GM21825 (cell line): ENCODE measurements around the gene RBMS3.
"Not testable (repeated sequence)": the region's sequence is repeated elsewhere in the genome, so short reads cannot be mapped to it uniquely, and the experiment has no call there.

Experiments
- ATAC-seq: cut with Tn5 transposase; IDR thresholded peaks from one replicate; pipeline ENCODE4 v1.9.1; 2021; ENCODE audit warnings: mild to moderate bottlenecking, moderate library complexity; ENCODE audit not compliant: unreplicated experiment

RBMS3 gene

DNA sequence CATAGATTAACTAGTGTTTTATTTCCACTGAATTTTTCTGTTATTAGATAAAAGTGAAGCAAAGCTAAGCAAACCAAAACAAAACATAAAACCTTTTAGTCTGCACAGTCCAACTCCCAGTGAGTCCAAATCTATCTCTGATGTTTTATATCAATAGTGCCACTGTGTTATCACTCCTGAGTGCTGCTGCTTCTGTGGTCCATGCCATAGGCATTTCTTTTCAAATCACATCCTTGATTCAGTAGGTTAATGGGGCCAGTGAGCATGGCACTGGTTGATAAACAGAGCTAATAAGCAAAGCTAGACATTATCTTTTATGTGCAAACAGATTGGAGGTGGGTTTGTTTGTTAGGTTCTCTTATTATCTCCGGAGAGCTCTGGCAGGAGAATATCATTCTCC is 30.0 kb downstream of the RBMS3 start:
- no peak for ATAC-seq

- no peak for ATAC-seq
Measured at GRCh38 chr3:29311795-29312194, 30.9 kb downstream of the RBMS3 start.

- ATAC-seq = no peak
Measured at GRCh38 chr3:29312395-29312794, 31.5 kb downstream of the RBMS3 start.

- ATAC-seq = no peak
Measured at GRCh38 chr3:29312960-29313452, 32.1 kb downstream of the RBMS3 start.

DNA sequence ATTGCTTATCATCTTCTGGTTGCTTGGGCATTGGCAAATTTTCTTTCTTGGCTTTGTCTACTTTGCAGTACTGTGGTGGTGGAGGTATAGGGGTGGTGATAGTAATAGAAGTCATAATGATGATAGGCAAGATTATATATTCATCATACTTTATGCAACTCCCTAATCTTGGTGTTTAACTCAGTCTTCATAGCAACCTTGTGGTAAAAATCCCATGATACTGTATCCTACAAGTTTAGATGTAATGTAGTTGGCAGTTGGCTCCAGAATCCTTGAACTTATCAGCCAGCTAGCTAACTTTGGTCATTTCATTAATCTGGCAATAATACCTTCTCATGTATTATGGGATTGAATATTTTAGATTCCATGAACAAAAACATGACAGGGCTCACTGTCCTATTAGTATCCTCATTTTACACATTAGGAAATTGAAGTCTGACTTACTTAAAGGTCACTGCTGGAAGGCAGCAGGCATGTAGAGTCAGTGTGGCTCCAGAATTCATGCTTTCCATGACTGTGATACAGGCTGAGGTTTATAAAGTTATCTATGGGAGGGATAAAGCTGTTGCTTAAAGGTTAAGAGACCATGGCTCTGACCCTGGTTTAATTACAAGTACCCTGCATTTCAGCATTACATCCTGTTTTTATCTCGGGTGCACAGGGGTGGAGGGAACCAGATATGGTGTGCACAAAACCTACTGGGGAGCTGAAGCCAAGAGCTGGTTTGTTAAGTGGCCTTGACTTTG is 33.3 kb downstream of the RBMS3 start:
- ATAC-seq = no peak

DNA sequence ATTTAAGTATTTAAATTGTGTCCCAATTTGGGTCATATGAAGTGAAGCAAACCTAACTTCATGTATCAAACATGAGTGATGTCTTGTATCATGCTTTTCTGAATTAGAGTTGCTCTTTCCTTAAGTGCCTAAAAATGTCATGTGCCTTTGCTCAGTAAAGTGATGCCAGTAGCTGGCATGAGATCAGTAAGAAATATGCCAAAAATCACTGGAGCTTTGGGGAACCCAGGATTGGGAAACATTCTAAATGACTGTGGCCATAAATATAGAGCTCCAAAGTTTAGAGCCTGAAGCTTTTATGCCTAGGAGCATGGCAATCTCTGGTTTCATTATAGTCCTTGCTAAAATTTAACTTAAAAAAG is 33.8 kb downstream of the RBMS3 start:
- ATAC-seq = no peak

DNA sequence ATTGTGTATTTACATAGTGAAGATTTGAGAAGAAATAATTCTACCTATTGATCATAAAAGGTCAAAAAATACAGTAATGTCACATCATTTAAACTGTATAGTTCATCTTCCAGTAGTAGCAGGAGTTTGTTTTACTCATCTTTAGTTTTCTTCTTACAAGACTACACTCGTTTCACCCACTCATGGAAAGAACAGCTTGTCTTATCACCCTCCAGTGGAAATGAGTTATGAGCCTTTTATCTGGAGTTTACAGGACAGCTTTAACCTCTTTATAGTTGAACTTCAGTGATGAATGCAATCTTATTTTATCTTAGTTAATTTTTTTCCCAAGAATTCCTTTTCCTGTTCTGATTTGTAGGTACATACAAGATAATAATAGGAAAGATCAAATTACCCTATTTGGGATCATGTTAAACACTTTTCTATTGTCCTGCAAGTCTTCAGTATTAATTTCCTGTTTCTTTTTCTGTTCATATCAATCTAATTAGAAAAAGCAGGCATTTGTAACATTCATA is 36.8 kb downstream of the RBMS3 start:
- ATAC-seq = no peak

- no peak for ATAC-seq
Measured at GRCh38 chr3:29318251-29318650, 37.4 kb downstream of the RBMS3 start.

- ATAC-seq = peak; percentile 67
Measured at GRCh38 chr3:29319262-29319661, 38.4 kb downstream of the RBMS3 start.

- ATAC-seq = no peak
Measured at GRCh38 chr3:29319798-29320197, 38.9 kb downstream of the RBMS3 start.

- ATAC-seq = no peak
Measured at GRCh38 chr3:29322586-29322985, 41.7 kb downstream of the RBMS3 start.

DNA sequence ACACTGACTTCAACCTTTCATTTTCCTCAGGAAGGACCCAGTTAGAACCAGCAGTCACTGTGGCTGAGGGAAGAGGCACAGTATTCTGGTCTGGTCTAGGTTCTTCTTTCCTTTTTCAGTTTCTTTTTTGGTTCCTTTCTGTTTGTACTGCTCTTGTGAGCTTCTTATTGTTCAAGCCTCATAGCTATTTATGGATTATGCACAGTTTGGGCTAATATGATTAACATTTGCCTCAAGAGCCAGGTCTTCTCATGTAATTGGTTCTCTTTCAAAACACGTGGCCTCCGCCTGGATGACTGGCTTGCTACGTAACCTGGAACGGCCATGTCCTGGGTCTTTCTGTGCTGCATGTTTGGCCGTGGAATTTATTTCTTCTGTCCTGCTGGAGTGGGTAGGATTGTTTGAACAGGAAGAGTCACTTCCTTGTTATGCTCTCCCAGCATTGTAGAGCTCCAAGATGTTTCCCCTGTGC is 43.3 kb downstream of the RBMS3 start:
- ATAC-seq = peak; percentile 98

DNA sequence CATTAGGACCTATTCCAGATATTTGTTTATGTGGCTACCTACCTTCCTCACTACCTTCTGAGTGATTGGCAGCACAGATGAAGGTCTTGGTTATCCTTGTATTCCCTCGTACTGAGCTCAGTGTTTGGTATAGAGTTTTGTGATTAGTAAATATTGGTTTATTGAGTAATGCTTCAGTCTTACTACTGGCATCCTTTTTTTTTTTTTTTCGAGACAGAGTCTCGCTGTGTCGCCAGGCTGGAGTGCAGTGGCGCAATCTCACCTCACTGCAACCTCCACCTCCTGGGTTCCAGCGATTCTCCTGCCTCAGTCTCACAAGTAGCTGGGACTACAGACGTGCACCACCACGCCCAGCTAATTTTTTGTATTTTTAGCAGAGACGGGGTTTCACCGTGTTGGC is 45.7 kb downstream of the RBMS3 start:
- ATAC-seq = not testable (repeated sequence)

DNA sequence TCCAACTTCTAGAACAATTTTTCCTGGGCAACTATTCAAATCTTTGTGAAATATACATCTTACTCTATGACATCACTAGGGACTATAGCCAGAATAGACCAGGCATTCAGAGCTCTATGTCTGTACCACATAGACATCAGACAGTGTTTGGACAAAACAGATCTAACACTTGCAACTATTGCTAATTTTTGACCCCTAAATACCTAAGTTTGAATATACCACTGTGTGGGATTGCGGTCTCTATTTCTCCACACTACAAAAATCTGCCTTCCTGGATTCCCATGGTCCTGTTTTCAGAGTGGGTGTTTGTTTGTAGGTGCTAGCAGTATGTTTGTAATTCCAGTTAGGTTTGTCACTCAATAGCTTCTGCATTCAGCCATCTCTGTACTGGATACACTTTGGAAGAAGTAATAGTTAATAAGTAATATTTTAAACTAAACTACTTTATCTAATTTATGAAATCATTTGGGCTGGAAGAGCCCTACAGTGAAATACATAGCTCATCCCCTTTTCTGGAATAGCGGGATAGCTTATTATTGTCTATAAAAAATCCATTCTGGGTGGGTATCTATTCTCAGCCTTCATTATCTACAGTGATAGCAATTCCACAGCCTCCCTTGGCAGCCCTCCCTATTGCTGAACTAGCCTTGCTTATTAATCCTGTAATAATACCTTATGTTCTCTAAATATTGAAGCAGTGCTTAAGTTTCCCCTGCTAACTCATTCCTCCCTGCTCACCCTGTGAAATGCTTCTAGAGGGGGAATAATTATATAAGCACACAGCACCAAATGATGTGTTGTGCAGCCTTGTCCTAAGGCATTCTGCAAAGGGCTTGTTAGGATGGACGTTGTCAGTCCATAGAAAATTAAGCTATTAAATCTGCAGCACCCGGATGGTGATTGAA is 49.4 kb downstream of the RBMS3 start:
- no peak for ATAC-seq

DNA sequence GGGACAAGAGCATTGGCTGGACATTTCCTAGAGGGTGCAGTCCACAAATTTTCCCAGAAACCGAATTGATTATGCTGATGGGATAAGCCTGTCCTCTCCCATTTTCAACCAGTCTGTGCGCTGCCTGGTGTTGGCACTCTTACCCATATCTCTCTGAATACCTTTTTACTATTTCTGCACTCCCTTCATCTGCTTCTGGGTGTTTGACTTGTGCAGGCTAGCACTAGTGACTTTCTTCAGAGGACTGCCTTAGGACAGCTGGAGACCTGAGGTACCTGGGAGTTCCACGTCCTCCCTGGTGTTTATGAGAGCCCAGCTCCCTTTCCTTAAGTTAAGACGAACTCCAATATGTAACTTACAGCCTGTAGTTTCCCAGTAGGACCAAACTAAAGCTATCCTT is 50.2 kb downstream of the RBMS3 start:
- ATAC-seq = no peak

DNA sequence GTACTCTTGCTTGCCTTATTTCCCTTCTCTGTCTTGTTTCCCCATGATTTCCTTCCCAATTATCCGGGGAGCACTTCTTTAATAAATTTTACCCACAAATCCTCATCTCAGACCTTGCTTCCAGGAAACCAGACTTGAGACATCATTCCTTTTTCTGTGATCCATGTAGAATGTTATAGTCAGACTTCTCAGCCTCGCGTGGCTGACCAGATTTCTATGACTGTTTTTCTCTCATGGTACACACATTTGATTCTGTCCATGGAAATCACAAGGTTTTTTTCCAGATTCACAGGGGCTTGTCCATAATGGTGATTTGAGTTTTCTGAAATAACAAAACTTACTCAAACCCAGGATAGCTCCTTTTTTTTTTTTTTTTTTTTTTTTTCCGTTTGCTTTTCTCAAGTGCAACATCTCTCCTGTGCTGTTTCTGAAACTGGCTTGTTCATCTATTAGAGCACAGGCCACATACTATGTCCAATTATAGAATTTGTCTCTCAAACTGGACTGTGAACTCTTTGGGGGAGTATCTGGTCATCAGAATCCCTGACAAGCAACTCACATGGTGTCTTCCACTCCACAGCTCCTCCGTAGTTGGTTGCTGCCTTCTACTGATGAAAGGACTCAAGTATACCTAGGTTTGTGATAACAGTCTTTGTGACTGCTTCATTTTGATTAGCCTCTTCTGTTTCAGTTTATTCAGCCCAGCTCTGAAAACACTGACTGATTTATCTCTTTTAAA is 50.8 kb downstream of the RBMS3 start:
- ATAC-seq = no peak

DNA sequence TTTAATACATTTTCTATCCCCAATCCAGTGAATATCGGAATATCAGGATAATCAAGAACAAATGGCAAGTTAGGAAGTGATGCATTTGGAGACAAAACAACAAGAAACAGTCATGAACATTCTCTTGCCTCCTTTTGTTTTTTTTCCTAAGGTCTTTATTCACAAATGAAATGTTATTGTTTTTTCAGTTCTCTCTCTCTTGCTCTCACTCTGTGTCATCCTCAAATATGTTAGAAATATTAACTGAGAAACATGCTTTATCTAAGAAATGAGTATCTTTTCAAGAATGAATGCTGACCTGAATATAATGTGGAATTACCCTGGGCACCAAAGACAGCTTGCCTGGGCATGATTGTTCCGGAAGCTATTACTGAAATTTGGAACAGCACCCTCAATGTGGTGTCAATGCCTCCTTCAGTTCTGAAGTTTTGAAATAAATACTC is 51.3 kb downstream of the RBMS3 start:
- ATAC-seq = no peak

- ATAC-seq = no peak
Measured at GRCh38 chr3:29333576-29333975, 52.7 kb downstream of the RBMS3 start.

- no peak for ATAC-seq
Measured at GRCh38 chr3:29334706-29335105, 53.8 kb downstream of the RBMS3 start.

GRCh38 chr3:29335438-29335837 is 54.6 kb downstream of the RBMS3 start:
- ATAC-seq = no peak

DNA sequence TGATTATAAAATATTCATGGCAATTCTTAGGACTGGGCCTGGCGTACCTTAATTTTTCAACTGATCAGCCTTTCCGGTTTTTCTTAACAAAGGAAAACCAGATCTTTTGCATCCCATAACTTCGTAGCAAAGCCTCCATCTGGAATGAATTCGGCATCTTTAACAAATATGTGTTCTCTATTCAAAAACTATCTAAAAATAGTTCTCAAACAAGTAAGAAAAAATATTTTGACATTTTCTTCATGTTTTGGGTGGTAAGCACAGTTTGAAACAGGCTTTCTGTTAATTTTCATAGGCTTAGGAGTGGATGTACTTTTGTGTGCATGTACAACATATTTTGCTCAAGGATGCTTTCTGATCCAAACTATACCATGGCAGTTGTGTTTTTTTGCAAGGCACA is 55.1 kb downstream of the RBMS3 start:
- ATAC-seq = no peak
